HG02973 (cell line): ENCODE data around the gene ACBD7.

Experiments used
- ATAC-seq: cut with Tn5 transposase; IDR thresholded peaks from one replicate; pipeline ENCODE4 v1.9.1; 2021; ENCODE audit warnings: moderate library complexity; ENCODE audit not compliant: unreplicated experiment

The ACBD7 gene

DNA sequence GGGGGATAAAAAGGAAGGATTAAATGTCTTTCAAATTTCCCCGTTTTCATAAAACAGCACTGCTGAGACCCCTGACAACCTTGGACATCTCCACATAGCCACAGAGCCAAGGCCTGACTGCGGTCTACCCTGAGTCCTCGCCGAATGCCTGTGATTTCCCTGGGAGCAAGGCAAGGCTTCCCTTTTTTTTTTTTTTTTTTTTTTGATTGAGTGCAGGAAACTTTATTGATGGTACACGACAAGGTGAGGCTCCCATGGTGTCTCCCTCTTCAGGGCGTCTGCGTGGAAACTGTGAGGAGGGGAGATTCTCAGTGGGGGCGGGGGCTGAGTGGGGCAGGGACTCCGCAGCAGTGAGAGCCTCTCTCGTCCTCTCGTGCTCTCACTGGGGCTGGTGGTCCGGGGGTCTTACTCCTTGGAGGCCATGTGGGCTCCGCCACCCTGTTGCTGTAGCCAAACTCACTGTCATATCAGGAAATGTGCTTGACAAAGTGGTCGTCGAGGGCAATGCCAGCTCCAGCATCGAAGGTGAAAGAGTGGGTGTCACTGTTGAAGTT lies 4.4 kb upstream of the ACBD7 start:
- no peak for ATAC-seq

GRCh38 chr10:15091418-15091817 lies 2.8 kb upstream of the ACBD7 start:
- ATAC-seq: no peak

DNA sequence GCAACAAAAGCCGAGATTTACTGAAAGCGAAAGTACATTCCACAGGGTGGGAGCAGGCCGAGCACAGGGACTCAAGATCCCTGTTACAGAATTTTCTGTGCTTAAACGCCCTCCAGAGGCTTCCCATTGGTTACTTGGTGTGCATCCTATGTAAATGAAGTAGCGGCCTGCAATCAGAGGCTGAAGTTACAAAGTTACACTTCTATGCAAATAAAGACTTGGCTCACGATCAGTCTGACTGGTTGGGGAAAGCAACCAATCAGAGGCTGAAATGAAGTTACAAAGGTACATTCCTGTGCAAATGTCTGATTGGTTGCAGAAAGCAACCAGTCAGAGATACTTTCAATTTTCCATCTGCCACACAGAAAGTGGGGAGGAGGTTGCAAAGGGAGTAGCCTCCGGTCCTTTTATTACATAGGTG lies 4.1 kb downstream of the ACBD7 start:
- no peak for ATAC-seq

DNA sequence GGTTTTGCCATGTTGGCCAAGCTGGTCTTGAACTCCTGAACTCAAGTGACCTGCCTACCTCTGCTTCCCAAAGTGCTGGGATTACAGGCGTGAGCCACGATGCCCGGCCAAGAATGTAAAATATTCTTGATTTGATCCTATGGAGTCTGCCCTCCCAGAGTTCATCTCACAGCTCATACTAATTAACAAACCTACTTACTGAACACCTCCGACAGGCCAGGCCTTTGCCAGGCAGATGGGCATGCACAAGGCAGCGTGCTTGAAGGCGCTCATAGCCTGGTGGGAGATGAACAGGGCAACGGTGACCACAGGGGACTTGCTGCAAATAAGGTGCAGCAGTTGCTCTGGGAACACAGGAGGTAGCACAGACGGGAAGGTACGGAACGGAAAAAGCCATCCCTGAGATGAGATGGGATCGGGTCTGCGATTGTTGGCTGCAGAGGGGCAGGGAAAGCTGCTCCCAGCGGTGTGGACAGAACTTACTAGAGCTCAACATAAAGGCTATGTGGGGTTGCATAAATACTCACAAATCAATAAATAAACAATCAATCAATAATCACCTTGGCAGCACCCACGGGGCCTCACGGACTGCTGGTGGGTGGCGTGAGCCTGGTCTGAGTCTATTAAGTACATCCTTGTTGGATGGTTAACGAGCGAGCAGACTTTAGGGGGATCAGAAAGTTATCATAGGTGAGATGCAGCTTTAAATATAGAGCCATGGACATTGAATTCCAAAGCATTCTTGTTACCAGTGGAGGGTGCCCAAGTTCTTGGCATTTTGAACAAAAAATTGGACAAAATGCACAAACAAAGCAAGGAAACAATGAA lies 4.7 kb downstream of the ACBD7 start:
- no peak for ATAC-seq

- ATAC-seq: no peak
Observed at GRCh38 chr10:15075421-15075820, 13.2 kb downstream of the ACBD7 start.

DNA sequence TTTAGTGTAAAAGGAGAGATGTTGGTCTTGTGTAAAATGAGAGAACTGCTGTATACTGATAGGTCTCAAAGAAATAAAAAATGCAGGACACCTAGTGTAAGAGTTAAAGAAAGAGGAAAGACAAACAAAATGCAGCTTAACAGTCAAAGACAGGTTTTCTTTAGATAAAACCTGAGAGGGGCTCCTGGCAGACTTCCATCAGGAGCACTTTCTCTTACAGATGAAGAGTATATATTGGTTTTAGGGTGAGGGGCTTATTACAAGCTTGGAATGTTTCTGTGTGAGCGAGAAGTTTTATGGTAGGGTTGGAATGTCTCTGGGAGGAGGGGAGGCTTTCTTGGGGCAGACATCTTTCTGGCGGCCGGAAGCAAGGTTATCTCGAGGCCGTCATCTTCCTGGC lies 16.2 kb downstream of the ACBD7 start:
- no peak for ATAC-seq

DNA sequence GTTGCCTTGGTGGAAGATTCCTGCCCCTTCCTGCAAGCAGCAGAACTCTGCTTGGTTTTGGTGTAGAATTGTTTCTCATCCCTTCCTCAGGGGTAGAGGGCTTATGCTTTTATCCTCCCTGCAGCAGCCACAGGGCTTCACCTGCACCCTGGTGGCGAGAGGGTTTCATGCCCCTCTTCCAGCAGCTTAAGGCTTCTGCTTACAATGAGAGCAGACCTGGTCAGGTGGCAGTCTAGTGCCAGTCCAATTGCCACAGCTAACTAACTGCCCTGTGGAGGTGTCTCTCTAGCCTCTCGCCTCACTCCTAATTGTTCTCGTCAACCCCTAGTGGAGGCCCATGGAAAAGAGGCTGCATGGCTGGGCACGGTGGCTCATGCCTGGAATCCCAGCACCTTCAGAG lies 19.3 kb downstream of the ACBD7 start:
- no peak for ATAC-seq

- ATAC-seq: no peak
Observed at GRCh38 chr10:15068802-15069201, 19.8 kb downstream of the ACBD7 start.

- no peak for ATAC-seq
Observed at GRCh38 chr10:15067154-15067553, 21.4 kb downstream of the ACBD7 start.

DNA sequence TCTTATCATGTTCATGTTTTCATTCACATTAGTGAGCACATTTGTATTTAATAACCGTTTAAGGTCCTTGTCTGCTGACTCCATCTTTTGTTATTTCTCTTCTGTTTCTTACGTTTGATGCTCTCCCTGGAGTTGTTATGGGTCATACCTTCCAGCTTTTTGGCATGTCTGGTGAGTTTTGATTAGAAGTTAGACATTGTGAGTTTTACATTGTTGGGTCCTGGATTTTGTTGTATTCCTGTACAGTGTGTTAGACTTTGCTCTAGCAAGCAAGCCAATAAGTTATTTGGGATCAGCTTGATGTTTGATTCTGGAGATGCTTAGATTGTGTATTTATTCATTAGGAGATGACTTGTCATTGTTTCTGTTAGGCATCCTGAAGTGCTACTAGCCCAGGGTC lies 27.9 kb downstream of the ACBD7 start:
- no peak for ATAC-seq

- no peak for ATAC-seq
Observed at GRCh38 chr10:15059914-15060313, 28.7 kb downstream of the ACBD7 start.

DNA sequence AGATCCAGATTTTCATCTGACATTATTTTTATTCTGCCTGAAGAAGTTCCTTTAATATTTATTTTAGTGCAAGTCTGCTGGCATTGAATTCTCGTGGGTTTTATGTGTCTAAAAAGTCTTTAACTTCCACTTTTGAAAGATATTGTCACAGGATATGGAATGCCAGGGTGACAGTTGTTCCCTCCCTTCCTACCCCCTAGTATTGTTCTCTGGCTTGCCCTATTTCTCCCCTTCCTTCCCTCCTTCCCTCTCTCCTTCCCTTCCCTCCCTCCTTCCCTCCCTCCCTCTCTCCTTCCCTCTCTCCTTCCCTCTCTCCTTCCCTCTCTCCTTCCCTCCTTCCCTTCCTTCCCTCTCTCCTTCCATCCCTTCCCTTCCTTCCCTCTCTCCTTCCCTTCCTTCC lies 29.9 kb downstream of the ACBD7 start:
- no peak for ATAC-seq

DNA sequence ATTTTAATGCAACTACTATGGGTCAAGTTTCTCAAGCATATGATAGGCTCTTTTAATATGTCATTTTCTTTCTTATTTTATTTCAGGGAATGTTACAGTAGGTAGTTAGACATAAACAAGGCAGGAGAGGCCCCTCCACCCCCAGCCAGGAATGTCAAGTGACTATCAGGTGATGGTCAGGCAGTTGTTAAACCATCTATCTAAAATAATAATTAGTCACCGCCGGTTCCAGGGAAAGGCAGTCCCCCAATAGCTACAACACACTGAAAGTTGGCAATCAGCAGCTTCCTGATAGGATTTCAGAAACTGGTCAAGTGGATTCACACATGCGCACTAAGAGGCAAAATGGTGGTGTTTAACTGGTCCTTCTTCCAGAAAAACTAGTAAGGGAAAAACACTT lies 35.5 kb downstream of the ACBD7 start:
- no peak for ATAC-seq

- no peak for ATAC-seq
Observed at GRCh38 chr10:15052121-15052520, 36.5 kb downstream of the ACBD7 start.

- no peak for ATAC-seq
Observed at GRCh38 chr10:15049533-15049932, 39.0 kb downstream of the ACBD7 start.

DNA sequence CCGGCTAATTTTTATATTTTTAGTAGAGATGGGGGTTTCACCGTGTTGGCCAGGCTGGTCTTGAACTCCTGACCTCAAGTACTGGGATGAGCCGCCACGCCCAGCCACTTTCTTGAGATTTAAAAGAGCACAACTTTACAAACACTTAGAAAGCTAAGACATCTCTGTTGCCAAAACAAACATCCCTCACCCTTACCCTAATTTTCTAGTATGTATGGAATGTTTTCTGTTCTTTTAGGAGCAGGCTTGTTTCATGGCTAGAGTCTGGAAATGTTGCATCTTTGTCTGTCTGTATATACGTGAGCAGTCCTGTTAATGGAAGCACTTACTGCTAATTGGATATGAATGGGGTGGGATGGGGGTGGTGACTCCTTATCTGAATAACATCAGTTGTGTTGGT lies 42.0 kb downstream of the ACBD7 start:
- no peak for ATAC-seq

DNA sequence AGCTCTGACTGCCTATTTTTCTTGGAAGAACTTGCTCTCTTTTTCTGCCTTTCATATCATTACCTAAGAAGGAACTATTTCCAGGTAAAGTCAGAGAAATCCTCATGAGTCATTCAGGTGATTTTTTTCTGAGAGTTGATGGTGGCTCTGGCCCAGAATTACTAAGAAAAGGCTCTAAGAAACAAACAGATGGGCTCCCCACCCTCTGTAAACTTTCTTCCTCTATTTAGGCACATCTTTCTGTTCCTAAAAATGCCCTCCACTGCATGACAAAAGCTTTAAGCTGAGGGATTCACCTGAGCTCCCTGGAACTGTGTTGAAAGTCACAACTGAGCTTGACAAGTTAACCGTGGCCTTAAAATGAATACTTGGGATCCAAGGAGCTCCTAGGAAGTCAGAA lies 43.2 kb downstream of the ACBD7 start:
- no peak for ATAC-seq

DNA sequence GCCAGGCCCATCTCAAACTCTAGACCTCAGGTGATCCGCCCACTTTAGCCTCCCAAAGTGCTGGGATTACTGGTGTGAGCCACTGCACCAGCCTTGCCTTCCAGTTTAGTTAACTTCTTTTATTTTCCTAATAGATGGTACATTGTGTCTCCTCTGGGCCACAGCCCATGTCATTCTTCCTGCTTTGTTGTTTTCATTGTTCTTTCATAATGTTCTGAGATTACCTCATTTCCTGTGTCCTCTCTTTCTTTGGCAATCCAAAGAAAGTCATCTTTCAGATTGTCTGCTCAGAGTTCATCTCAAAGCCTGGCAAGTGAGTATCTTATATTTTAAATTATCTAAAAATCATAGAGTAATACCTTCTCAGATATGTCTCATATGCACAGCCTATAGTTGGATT lies 44.9 kb downstream of the ACBD7 start, which contains the start of gene OLAH:
Gene OLAH, plus strand, starts transcription at position 270 of the 400 bp plus-strand sequence. CDS start 3,346 bp downstream, outside the sequence.
- no peak for ATAC-seq

DNA sequence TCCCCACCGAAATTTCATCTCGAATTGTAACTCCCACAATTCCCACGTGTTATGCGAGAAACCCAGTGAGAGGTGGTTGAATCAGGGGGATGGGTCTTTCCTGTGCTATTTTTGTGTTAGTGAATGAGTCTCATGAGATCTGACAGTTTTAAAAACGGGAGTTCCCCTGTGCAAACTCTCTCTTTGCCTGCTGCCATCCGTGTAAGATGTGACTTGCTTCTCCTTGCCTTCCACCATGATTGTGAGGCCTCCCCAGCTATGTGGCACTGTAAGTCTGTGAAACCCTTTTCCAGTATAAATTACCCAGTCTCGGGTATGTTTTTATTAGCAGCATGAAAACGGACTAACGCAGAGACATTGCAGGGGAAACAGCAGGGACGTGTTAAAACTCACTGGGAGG lies 50.2 kb downstream of the ACBD7 start:
- ATAC-seq: no peak

- no peak for ATAC-seq
Observed at GRCh38 chr10:15037691-15038090, 50.9 kb downstream of the ACBD7 start.

- no peak for ATAC-seq
Observed at GRCh38 chr10:15035385-15036301, 52.9 kb downstream of the ACBD7 start.

DNA sequence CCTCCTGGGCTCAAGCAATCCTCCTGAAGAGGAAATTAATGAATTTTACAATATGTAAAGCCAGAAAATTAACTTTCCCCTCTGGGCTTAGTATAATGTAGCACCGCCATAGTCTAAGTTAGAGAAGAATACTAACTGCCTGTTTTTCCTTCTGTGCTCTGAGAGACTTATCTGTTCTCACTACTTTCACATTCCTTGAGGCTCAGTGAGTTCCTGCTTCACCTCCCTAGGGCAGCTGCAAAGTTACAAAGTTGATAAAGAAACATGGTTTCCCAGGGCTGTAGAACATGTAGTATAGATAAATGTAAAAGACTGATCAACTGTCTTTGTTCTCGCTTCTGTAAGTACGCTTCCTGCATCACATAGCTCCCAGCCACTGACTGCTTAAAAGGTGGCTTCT lies 60.8 kb downstream of the ACBD7 start:
- no peak for ATAC-seq
